ENCODE results near the gene IRX5.

GRCh38 chr16:54929090-54930004 lies 1.3 kb upstream of the IRX5 start:
- TF ChIP-seq CTCF (IDR thresholded peaks at IDR 0.05; ENCODE audit: low read depth, low read length, missing input control) (no peak), ATF3 (IDR thresholded peaks at IDR 0.05) (peak; percentile 43), RAD21 (IDR thresholded peaks at IDR 0.05) (peak in 1 of 2 donors; percentile 28), YY1 (IDR thresholded peaks at IDR 0.05) (no peak)
- TF ChIP-seq, protein P1, sequence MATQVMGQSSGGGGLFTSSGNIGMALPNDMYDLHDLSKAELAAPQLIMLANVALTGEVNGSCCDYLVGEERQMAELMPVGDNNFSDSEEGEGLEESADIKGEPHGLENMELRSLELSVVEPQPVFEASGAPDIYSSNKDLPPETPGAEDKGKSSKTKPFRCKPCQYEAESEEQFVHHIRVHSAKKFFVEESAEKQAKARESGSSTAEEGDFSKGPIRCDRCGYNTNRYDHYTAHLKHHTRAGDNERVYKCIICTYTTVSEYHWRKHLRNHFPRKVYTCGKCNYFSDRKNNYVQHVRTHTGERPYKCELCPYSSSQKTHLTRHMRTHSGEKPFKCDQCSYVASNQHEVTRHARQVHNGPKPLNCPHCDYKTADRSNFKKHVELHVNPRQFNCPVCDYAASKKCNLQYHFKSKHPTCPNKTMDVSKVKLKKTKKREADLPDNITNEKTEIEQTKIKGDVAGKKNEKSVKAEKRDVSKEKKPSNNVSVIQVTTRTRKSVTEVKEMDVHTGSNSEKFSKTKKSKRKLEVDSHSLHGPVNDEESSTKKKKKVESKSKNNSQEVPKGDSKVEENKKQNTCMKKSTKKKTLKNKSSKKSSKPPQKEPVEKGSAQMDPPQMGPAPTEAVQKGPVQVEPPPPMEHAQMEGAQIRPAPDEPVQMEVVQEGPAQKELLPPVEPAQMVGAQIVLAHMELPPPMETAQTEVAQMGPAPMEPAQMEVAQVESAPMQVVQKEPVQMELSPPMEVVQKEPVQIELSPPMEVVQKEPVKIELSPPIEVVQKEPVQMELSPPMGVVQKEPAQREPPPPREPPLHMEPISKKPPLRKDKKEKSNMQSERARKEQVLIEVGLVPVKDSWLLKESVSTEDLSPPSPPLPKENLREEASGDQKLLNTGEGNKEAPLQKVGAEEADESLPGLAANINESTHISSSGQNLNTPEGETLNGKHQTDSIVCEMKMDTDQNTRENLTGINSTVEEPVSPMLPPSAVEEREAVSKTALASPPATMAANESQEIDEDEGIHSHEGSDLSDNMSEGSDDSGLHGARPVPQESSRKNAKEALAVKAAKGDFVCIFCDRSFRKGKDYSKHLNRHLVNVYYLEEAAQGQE (IDR thresholded peaks at IDR 0.05), result no peak

Data from liver (tissue), 3 donors.